ENCODE data around the gene RIIAD1. TPM values are rescaled to one million over a fixed set of nuclear protein-coding genes. Genes with fewer than 3 reads are reported as not detected.

RIIAD1 gene
- polyA plus RNA-seq, 1 of the 3 experiments (the other 2 are of a cell fraction), result not detected

DNA sequence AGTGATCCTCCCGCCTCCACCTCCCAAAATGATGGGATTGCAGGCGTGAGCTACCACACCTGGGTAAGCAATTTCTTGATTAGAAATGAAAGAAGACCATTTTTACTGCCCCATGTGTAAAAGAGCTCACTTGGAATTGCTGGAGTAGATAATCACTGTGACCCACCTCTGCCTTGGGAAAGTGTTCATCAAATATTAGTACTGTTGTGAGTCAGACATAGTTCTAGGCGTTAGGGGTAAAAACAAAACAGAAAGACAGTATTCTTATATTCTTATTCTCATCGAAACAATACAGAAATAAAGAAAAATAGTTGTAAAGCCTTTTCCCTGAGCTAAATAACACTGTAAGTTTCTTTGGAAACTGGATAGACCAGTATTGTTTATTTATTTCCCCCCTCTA lies 40.9 kb upstream of the RIIAD1 start:
- H3K4me3 ChIP-seq (ENCODE audit: low read depth in 2 of 2, low read length in 1 of 2), result peak overlapping the region in 1 of 2 experiments; percentile 20; a peak in 1 of 4 replicates
- peaks cover 12 to 23% of the 10 kb centered on the region in 2 experiments for H3K36me3 ChIP-seq (replicated peaks in 1 of 2; ENCODE audit: control insufficient read depth in 1 of 2, insufficient read depth in 2 of 2, low read length in 1 of 2)
- 0 out of 2 replicates have a peak overlapping the region, but pooled peaks have one; percentile 8 for H2AFZ ChIP-seq (ENCODE audit: low read depth)

DNA sequence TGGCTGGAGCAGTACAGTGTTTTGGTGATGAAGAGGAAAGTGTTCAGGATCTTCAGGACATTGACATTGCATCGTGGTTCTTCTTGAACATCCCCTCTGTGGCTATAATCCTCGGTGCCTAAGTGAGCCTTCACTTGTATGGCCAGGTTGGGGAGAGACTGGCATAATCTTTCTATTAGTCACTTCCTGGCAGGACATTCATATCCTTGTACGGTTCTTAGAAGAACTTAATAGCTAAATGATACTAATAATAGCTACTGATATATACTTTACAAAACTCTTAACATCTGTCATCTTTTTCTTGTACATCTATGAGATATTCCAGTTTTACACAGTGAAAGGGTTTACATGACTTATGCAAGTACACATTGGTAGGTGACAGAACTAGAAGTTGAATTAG lies 40.5 kb upstream of the RIIAD1 start:
- ChIA-PET POLR2A (no interaction called here), CTCF (interaction anchor here (1.8 kb wide), 1 partner anchor 13 kb away, joined by 6 read pairs; no protein-coding TSS in a partner anchor)
- WGBS (ENCODE audit: low lambda C conversion rate), result 1% methylated on average over 3 of the region's 3 CpGs
- Histone ChIP-seq H3K9me3 (no peaks in the 10 kb centered on the region), H3K27me3 (ENCODE audit: insufficient read depth) (no peaks in the 10 kb centered on the region), H3K79me2 (ENCODE audit: insufficient read depth) (0 out of 2 replicates have a peak, but pooled peaks cover 4% of the 10 kb centered on the region), H3K27ac (ENCODE audit: low read depth in 2 of 2, low read length in 1 of 2) (peak overlapping the region; percentile 88 to 91; a peak in 3 of 4 replicates), H3K9me2 (no peaks in the 10 kb centered on the region), H3K4me1 (ENCODE audit: control insufficient read depth in 1 of 2, insufficient read depth in 2 of 2, low read depth in 1 of 2, low read length in 1 of 2) (peaks cover 0 to 20% of the 10 kb centered on the region in 2 experiments; a peak in 3 of 4 replicates), H2AFZ (ENCODE audit: low read depth) (0 out of 2 replicates have a peak overlapping the region, but pooled peaks have one; percentile 8), H3K4me3 (ENCODE audit: low read depth in 2 of 2, low read length in 1 of 2) (peak overlapping the region in 1 of 2 experiments; percentile 20; a peak in 1 of 4 replicates), H4K20me1 (ENCODE audit: insufficient read depth) (no peaks in the 10 kb centered on the region), H3K4me2 (peak overlapping the region; percentile 63), H3F3A (replicated peaks; ENCODE audit: insufficient read depth) (peaks cover 18% of the 10 kb centered on the region), H3K36me3 (replicated peaks in 1 of 2; ENCODE audit: control insufficient read depth in 1 of 2, insufficient read depth in 2 of 2, low read length in 1 of 2) (peaks cover 12 to 28% of the 10 kb centered on the region in 2 experiments), H3K9ac (peak overlapping the region; percentile 48; the same call in 1 of the 2 replicates)
- DNase-seq, result no peak
- TF ChIP-seq TEAD4 (IDR thresholded peaks at IDR 0.05; ENCODE audit: borderline replicate concordance, insufficient read depth) (peak; percentile 65; the same call in 1 of the 2 replicates), FOSL2 (IDR thresholded peaks at IDR 0.05; ENCODE audit: borderline replicate concordance, low read depth) (peak; percentile 66; the same call in 1 of the 2 replicates), SIN3A (IDR thresholded peaks at IDR 0.05; ENCODE audit: borderline replicate concordance, low read depth, low read length) (peak; percentile 46; the same call in 1 of the 2 replicates), NFIC (IDR thresholded peaks at IDR 0.05; ENCODE audit: borderline replicate concordance) (peak; percentile 33; the same call in 1 of the 2 replicates), SMC3 (IDR thresholded peaks at IDR 0.05; ENCODE audit: low read depth, low read length) (no peak), FOXM1 (IDR thresholded peaks at IDR 0.05; ENCODE audit: low read depth) (no peak), NRF1 (IDR thresholded peaks at IDR 0.05; ENCODE audit: low read depth, low read length) (no peak), RCOR1 (IDR thresholded peaks at IDR 0.05; ENCODE audit: low read length) (no peak), JUND (IDR thresholded peaks at IDR 0.05) (peak; percentile 85), MXI1 (IDR thresholded peaks at IDR 0.05; ENCODE audit: low read depth, low read length) (no peak), POLR2AphosphoS5 (IDR thresholded peaks at IDR 0.05; ENCODE audit: low read depth, low read length) (peak; percentile 54; the same call in 1 of the 2 replicates), TCF12 (IDR thresholded peaks at IDR 0.05) (peak; percentile 61; the same call in 1 of the 2 replicates)
- TF ChIP-seq, protein P1, sequence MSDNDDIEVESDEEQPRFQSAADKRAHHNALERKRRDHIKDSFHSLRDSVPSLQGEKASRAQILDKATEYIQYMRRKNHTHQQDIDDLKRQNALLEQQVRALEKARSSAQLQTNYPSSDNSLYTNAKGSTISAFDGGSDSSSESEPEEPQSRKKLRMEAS (IDR thresholded peaks at IDR 0.05; ENCODE audit: low read depth), result peak; percentile 43; the same call in 1 of the 2 replicates
- TF ChIP-seq, protein P2, sequence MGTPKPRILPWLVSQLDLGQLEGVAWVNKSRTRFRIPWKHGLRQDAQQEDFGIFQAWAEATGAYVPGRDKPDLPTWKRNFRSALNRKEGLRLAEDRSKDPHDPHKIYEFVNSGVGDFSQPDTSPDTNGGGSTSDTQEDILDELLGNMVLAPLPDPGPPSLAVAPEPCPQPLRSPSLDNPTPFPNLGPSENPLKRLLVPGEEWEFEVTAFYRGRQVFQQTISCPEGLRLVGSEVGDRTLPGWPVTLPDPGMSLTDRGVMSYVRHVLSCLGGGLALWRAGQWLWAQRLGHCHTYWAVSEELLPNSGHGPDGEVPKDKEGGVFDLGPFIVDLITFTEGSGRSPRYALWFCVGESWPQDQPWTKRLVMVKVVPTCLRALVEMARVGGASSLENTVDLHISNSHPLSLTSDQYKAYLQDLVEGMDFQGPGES (IDR thresholded peaks at IDR 0.05; ENCODE audit: low read depth, low read length), result no peak
- TF ChIP-seq, protein P3, sequence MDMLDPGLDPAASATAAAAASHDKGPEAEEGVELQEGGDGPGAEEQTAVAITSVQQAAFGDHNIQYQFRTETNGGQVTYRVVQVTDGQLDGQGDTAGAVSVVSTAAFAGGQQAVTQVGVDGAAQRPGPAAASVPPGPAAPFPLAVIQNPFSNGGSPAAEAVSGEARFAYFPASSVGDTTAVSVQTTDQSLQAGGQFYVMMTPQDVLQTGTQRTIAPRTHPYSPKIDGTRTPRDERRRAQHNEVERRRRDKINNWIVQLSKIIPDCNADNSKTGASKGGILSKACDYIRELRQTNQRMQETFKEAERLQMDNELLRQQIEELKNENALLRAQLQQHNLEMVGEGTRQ (IDR thresholded peaks at IDR 0.05; ENCODE audit: borderline replicate concordance, low read depth, low read length), result no peak
- TF ChIP-seq, protein P4, sequence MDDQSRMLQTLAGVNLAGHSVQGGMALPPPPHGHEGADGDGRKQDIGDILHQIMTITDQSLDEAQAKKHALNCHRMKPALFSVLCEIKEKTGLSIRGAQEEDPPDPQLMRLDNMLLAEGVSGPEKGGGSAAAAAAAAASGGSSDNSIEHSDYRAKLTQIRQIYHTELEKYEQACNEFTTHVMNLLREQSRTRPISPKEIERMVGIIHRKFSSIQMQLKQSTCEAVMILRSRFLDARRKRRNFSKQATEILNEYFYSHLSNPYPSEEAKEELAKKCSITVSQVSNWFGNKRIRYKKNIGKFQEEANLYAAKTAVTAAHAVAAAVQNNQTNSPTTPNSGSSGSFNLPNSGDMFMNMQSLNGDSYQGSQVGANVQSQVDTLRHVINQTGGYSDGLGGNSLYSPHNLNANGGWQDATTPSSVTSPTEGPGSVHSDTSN (IDR thresholded peaks at IDR 0.05), result peak; percentile 41; the same call in 1 of the 2 replicates

More for the DNA sequence above, 40.9 kb upstream of the RIIAD1 start:
- H3K79me2 ChIP-seq (ENCODE audit: insufficient read depth), result 0 out of 2 replicates have a peak, but pooled peaks cover 4% of the 10 kb centered on the region
- ChIA-PET POLR2A (no interaction called here), CTCF (interaction anchor here (1.8 kb wide), 1 partner anchor 13 kb away, joined by 6 read pairs; no protein-coding TSS in a partner anchor)
- TF ChIP-seq, protein P4 (IDR thresholded peaks at IDR 0.05), result no peak
- TF ChIP-seq TEAD4 (IDR thresholded peaks at IDR 0.05; ENCODE audit: borderline replicate concordance, insufficient read depth), result no peak
- no peak for TF ChIP-seq RXRA (IDR thresholded peaks at IDR 0.05; ENCODE audit: borderline replicate concordance, low read depth)
- TF ChIP-seq EP300 (IDR thresholded peaks at IDR 0.05; ENCODE audit: borderline replicate concordance in 1 of 2, low read depth in 1 of 2, low read length in 1 of 2), result no peak
- TF ChIP-seq FOXJ3 (CRISPR knock-in tag; IDR thresholded peaks at IDR 0.05), result no peak
- TF ChIP-seq MEF2A (IDR thresholded peaks at IDR 0.05; ENCODE audit: borderline replicate concordance, low read depth), result no peak
- TF ChIP-seq, protein P2 (IDR thresholded peaks at IDR 0.05; ENCODE audit: low read depth, low read length), result no peak
- TF ChIP-seq RCOR1 (IDR thresholded peaks at IDR 0.05; ENCODE audit: low read length), result no peak
- no peak for TF ChIP-seq ELF1 (IDR thresholded peaks at IDR 0.05)
- TF ChIP-seq MXI1 (IDR thresholded peaks at IDR 0.05; ENCODE audit: low read depth, low read length), result no peak
- H3K9me3 ChIP-seq, result no peaks in the 10 kb centered on the region
- H3K4me2 ChIP-seq, result peak overlapping the region; percentile 63
- WGBS (ENCODE audit: low lambda C conversion rate), result 52% methylated on average over 4 of the region's 4 CpGs
- peaks cover 0 to 20% of the 10 kb centered on the region in 2 experiments; a peak in 3 of 4 replicates for H3K4me1 ChIP-seq (ENCODE audit: control insufficient read depth in 1 of 2, insufficient read depth in 2 of 2, low read depth in 1 of 2, low read length in 1 of 2)
- DNase-seq, result no peak
- no peaks in the 10 kb centered on the region for H3K9me2 ChIP-seq
- H3K27ac ChIP-seq (ENCODE audit: low read depth in 2 of 2, low read length in 1 of 2), result peak overlapping the region; percentile 88 to 91; a peak in 3 of 4 replicates
- H3K9ac ChIP-seq, result peak overlapping the region; percentile 48; the same call in 1 of the 2 replicates
- peaks cover 18% of the 10 kb centered on the region for H3F3A ChIP-seq (replicated peaks; ENCODE audit: insufficient read depth)
- H4K20me1 ChIP-seq (ENCODE audit: insufficient read depth), result no peaks in the 10 kb centered on the region
- H3K27me3 ChIP-seq (ENCODE audit: insufficient read depth), result no peaks in the 10 kb centered on the region

All from SK-N-SH (cell line).